ENCODE results near the gene JMJD1C.

Gene JMJD1C

DNA sequence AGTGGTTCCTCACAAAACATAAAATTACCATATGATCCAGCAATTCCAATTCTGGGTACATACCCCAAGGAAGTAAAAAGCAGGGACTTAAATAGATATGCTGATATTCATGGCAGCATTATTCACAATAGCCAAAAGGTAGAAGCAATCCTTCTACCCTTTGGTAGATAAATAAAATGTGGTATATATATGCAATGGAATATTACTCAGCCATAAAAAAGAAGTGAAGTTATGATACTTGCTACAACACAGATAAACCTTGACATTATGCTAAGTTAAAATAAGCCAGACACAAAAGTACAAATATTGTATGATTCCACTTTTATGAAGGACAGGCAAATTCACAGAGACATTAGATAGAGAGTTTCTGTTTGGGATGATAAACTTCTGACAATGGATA is 13.3 kb downstream of the JMJD1C start:
- H3K4me3 ChIP-seq (ENCODE audit: insufficient read depth in 1 of 2, low read depth in 1 of 2, low read length in 2 of 2), result no peak overlapping the region
- DNase-seq, result no peak
- no peak overlapping the region for H3K27ac ChIP-seq (ENCODE audit: low read length, poor library complexity, severe bottlenecking)
- no peaks in the 10 kb centered on the region for H3K4me1 ChIP-seq (ENCODE audit: control insufficient read depth, insufficient read depth, low read depth, low read length)
- no peak overlapping the region for H2BK5ac ChIP-seq (ENCODE audit: low read depth, low read length, poor library complexity, severe bottlenecking)
- peaks cover 5% of the 10 kb centered on the region for H3K79me1 ChIP-seq (replicated peaks; ENCODE audit: low read length, poor library complexity, severe bottlenecking)
- no peak overlapping the region for H3K23ac ChIP-seq (ENCODE audit: low read length in 2 of 2)
- no peak overlapping the region for H4K8ac ChIP-seq (ENCODE audit: low read length)
- no peak overlapping the region for H3K9ac ChIP-seq (ENCODE audit: low read length)
- H3K27me3 ChIP-seq (ENCODE audit: control insufficient read depth in 1 of 2, insufficient read depth in 1 of 2, low read length in 2 of 2), result no peaks in the 10 kb centered on the region
- no peaks in the 10 kb centered on the region for H3K9me3 ChIP-seq (ENCODE audit: control insufficient read depth, low read length)
- no peaks in the 10 kb centered on the region for H3K36me3 ChIP-seq (ENCODE audit: control insufficient read depth in 1 of 2, insufficient read depth in 2 of 2, low read depth in 1 of 2, low read length in 2 of 2)
- no peak overlapping the region for H3K14ac ChIP-seq (ENCODE audit: low read length in 2 of 2)
- H2BK12ac ChIP-seq (ENCODE audit: low read length in 2 of 2), result no peak overlapping the region
- H2BK120ac ChIP-seq (ENCODE audit: low read depth, low read length), result no peak overlapping the region
- no peak overlapping the region for H2AK5ac ChIP-seq (ENCODE audit: low read length, severe bottlenecking)
- no peak overlapping the region for H4K91ac ChIP-seq (ENCODE audit: low read length)
- H2AFZ ChIP-seq (ENCODE audit: low read depth, low read length), result no peak overlapping the region
- no peak overlapping the region for H2BK15ac ChIP-seq (ENCODE audit: low read depth, poor library complexity, severe bottlenecking)
- H3K4me2 ChIP-seq (ENCODE audit: low read length, poor library complexity, severe bottlenecking), result no peak overlapping the region
- no peak overlapping the region for H3K4ac ChIP-seq (ENCODE audit: low read depth in 1 of 2, low read length in 2 of 2)
- H3K18ac ChIP-seq (ENCODE audit: low read depth in 1 of 2, low read length in 2 of 2), result no peak overlapping the region

DNA sequence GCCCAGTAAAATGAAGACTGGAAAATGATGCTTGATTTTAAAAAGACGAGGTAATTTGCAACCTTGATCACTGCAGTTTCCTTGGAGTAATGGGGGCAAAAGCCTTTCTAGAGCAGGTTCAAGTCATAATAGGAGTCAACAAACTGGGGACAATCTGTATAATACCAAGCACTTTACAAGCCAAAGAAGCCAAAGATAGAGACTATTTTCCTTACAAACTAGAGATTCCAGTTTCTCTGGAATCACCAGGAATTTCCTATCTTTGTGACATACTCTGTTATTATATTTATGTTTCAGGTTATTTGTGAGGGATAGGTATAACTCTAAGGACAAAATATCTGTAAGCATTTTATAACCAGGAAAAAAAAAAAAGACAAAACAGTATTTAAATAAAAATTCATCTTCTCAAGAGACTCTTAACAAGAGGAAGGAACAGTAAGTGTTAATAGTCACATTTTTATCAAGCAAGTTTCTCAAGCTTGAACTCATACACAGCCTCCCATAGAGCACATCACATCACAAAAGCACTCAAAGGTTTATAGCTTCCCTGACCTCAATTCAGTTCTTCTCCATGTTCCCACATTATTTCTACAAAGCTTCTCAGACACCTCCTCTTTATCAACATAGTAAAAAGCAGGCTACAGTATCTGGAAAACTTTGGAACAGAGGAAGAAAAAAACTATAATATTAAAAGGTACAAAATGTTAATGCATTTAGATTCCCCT is 18.9 kb downstream of the JMJD1C start:
- Histone ChIP-seq H3K27me3 (ENCODE audit: control insufficient read depth in 1 of 2, insufficient read depth in 1 of 2, low read length in 2 of 2) (no peaks in the 10 kb centered on the region), H3K79me1 (replicated peaks; ENCODE audit: low read length, poor library complexity, severe bottlenecking) (peaks cover 10% of the 10 kb centered on the region), H3K9ac (ENCODE audit: low read length) (no peak overlapping the region), H2BK15ac (ENCODE audit: low read depth, poor library complexity, severe bottlenecking) (no peak overlapping the region), H3K4me2 (ENCODE audit: low read length, poor library complexity, severe bottlenecking) (no peak overlapping the region), H3K18ac (ENCODE audit: low read depth in 1 of 2, low read length in 2 of 2) (no peak overlapping the region), H3K9me3 (ENCODE audit: control insufficient read depth, low read length) (no peaks in the 10 kb centered on the region), H2AK5ac (ENCODE audit: low read length, severe bottlenecking) (no peak overlapping the region), H4K8ac (ENCODE audit: low read length) (no peak overlapping the region), H3K23ac (ENCODE audit: low read length in 2 of 2) (no peak overlapping the region), H2BK12ac (ENCODE audit: low read length in 2 of 2) (no peak overlapping the region), H3K14ac (ENCODE audit: low read length in 2 of 2) (no peak overlapping the region), H3K4ac (ENCODE audit: low read depth in 1 of 2, low read length in 2 of 2) (no peak overlapping the region), H3K27ac (ENCODE audit: low read length, poor library complexity, severe bottlenecking) (no peak overlapping the region), H2AFZ (ENCODE audit: low read depth, low read length) (no peak overlapping the region), H3K4me3 (ENCODE audit: insufficient read depth in 1 of 2, low read depth in 1 of 2, low read length in 2 of 2) (no peak overlapping the region), H3K4me1 (ENCODE audit: control insufficient read depth, insufficient read depth, low read depth, low read length) (no peaks in the 10 kb centered on the region), H4K91ac (ENCODE audit: low read length) (no peak overlapping the region), H2BK5ac (ENCODE audit: low read depth, low read length, poor library complexity, severe bottlenecking) (no peak overlapping the region), H2BK120ac (ENCODE audit: low read depth, low read length) (no peak overlapping the region), H3K36me3 (ENCODE audit: control insufficient read depth in 1 of 2, insufficient read depth in 2 of 2, low read depth in 1 of 2, low read length in 2 of 2) (peaks cover 0 to 3% of the 10 kb centered on the region in 2 experiments)
- 75% methylated on average over 1 of the region's 1 CpG for WGBS
- DNase-seq, result peak; percentile 29

DNA sequence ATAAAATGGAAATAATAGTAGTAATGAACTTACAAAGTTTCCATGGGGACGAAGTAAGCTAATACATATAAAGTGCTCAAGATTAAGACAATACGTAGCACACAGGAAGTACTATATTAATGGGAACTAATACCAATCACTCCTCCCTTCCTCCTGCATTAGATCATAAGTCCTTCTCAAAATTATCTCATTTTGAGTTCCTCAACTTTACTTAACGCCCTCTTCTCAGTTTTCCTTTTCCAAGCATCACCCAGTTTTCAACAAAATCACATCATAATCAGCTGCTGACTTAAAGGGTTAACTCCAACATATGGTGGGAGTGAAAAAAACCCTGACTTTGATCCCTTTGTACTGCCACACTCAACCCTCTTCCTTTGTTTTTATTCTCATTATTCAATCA is 24.4 kb downstream of the JMJD1C start:
- Histone ChIP-seq H3K4me2 (ENCODE audit: low read length, poor library complexity, severe bottlenecking) (no peak overlapping the region), H3K4ac (ENCODE audit: low read depth in 1 of 2, low read length in 2 of 2) (no peak overlapping the region), H3K14ac (ENCODE audit: low read length in 2 of 2) (no peak overlapping the region), H3K27ac (ENCODE audit: low read length, poor library complexity, severe bottlenecking) (no peak overlapping the region), H3K79me1 (replicated peaks; ENCODE audit: low read length, poor library complexity, severe bottlenecking) (peaks cover 14% of the 10 kb centered on the region), H3K9me3 (ENCODE audit: control insufficient read depth, low read length) (no peaks in the 10 kb centered on the region), H3K9ac (ENCODE audit: low read length) (no peak overlapping the region), H2BK15ac (ENCODE audit: low read depth, poor library complexity, severe bottlenecking) (no peak overlapping the region), H3K4me1 (ENCODE audit: control insufficient read depth, insufficient read depth, low read depth, low read length) (no peaks in the 10 kb centered on the region), H3K27me3 (ENCODE audit: control insufficient read depth in 1 of 2, insufficient read depth in 1 of 2, low read length in 2 of 2) (no peaks in the 10 kb centered on the region), H2BK120ac (ENCODE audit: low read depth, low read length) (no peak overlapping the region), H2AFZ (ENCODE audit: low read depth, low read length) (no peak overlapping the region), H3K23ac (ENCODE audit: low read length in 2 of 2) (no peak overlapping the region), H3K4me3 (ENCODE audit: insufficient read depth in 1 of 2, low read depth in 1 of 2, low read length in 2 of 2) (no peak overlapping the region), H2BK12ac (ENCODE audit: low read length in 2 of 2) (no peak overlapping the region), H2AK5ac (ENCODE audit: low read length, severe bottlenecking) (no peak overlapping the region), H4K91ac (ENCODE audit: low read length) (no peak overlapping the region), H2BK5ac (ENCODE audit: low read depth, low read length, poor library complexity, severe bottlenecking) (no peak overlapping the region), H3K18ac (ENCODE audit: low read depth in 1 of 2, low read length in 2 of 2) (no peak overlapping the region), H4K8ac (ENCODE audit: low read length) (no peak overlapping the region), H3K36me3 (ENCODE audit: control insufficient read depth in 1 of 2, insufficient read depth in 2 of 2, low read depth in 1 of 2, low read length in 2 of 2) (peaks cover 0 to 3% of the 10 kb centered on the region in 2 experiments)
- 95% methylated on average over 3 of the region's 3 CpGs for WGBS
- no peak for DNase-seq

DNA sequence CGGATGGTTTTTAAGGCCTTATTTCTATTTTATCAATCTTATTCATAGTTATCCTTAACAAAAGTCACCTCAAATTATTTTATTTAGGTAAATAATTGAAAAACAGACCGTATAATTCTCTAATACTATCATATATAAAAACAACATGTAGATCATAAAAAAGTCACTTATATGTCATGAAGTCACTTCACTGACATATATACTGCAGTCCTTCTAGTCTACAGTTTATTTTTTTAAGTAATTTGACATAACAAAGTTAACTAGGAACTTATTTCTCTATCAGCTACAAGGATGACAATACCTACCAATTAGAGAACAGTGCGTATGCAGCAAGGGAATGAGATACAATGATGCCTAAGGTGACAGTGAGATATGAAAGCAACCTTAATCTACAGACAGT is 26.2 kb downstream of the JMJD1C start:
- WGBS, result no CpG with 5 or more reads among the region's 3 CpGs
- Histone ChIP-seq H2BK12ac (ENCODE audit: low read length in 2 of 2) (no peak overlapping the region), H2AK5ac (ENCODE audit: low read length, severe bottlenecking) (no peak overlapping the region), H4K8ac (ENCODE audit: low read length) (no peak overlapping the region), H3K18ac (ENCODE audit: low read depth in 1 of 2, low read length in 2 of 2) (no peak overlapping the region), H3K9me3 (ENCODE audit: control insufficient read depth, low read length) (no peaks in the 10 kb centered on the region), H2BK15ac (ENCODE audit: low read depth, poor library complexity, severe bottlenecking) (no peak overlapping the region), H3K14ac (ENCODE audit: low read length in 2 of 2) (no peak overlapping the region), H3K4me3 (ENCODE audit: insufficient read depth in 1 of 2, low read depth in 1 of 2, low read length in 2 of 2) (no peak overlapping the region), H3K79me1 (replicated peaks; ENCODE audit: low read length, poor library complexity, severe bottlenecking) (peaks cover 12% of the 10 kb centered on the region), H2BK120ac (ENCODE audit: low read depth, low read length) (no peak overlapping the region), H3K4ac (ENCODE audit: low read depth in 1 of 2, low read length in 2 of 2) (no peak overlapping the region), H3K27me3 (ENCODE audit: control insufficient read depth in 1 of 2, insufficient read depth in 1 of 2, low read length in 2 of 2) (no peaks in the 10 kb centered on the region), H3K36me3 (ENCODE audit: control insufficient read depth in 1 of 2, insufficient read depth in 2 of 2, low read depth in 1 of 2, low read length in 2 of 2) (peaks cover 0 to 3% of the 10 kb centered on the region in 2 experiments), H2BK5ac (ENCODE audit: low read depth, low read length, poor library complexity, severe bottlenecking) (no peak overlapping the region), H3K27ac (ENCODE audit: low read length, poor library complexity, severe bottlenecking) (no peak overlapping the region), H3K9ac (ENCODE audit: low read length) (no peak overlapping the region), H3K23ac (ENCODE audit: low read length in 2 of 2) (no peak overlapping the region), H2AFZ (ENCODE audit: low read depth, low read length) (no peak overlapping the region), H3K4me1 (ENCODE audit: control insufficient read depth, insufficient read depth, low read depth, low read length) (no peaks in the 10 kb centered on the region), H4K91ac (ENCODE audit: low read length) (no peak overlapping the region), H3K4me2 (ENCODE audit: low read length, poor library complexity, severe bottlenecking) (no peak overlapping the region)
- DNase-seq, result no peak
